BE2C (cell line): ENCODE results near the gene GSDMA.

ENCODE experiments used
- DNase-seq: peaks from one replicate; pipeline ENCODE4 v3.0.0-alpha.2; 2020
- H3K27me3 ChIP-seq: fragments of 250-450 bp; sonication (Bioruptor Pico); 2 replicates; pipeline ENCODE4 v1.5.1; 2020; ENCODE audit warnings: mild to moderate bottlenecking
- H3K36me3 ChIP-seq: fragments of 250-450 bp; sonication (Bioruptor Pico); 2 replicates; pipeline ENCODE4 v1.5.1; 2020; ENCODE audit warnings: mild to moderate bottlenecking
- H3K4me1 ChIP-seq: fragments of 250-450 bp; sonication (Bioruptor Pico); 2 replicates; pipeline ENCODE4 v1.5.1; 2020
- H3K4me3 ChIP-seq: 2 replicates; pipeline ENCODE4 v1.5.1; 2011; ENCODE audit warnings: low read depth, low read length
- H3K9me3 ChIP-seq: fragments of 250-450 bp; sonication (Bioruptor Pico); 2 replicates; pipeline ENCODE4 v1.5.1; 2020
- CTCF ChIP-seq: IDR thresholded peaks from 2 replicates; pipeline ENCODE4 v1.5.1; 2012; ENCODE audit warnings: mild to moderate bottlenecking, low read depth, low read length

The GSDMA gene

GRCh38 chr17:39927929-39928857 lies 34.6 kb upstream of the GSDMA start:
- H3K36me3 ChIP-seq: peaks cover 7% of the 10 kb centered on the region
- no peaks in the 10 kb centered on the region for H3K27me3 ChIP-seq
- peak overlapping the region; percentile 78 for H3K4me3 ChIP-seq
- no peaks in the 10 kb centered on the region for H3K9me3 ChIP-seq
- TF ChIP-seq CTCF: no peak
- DNase-seq: no peak
- peaks cover 20% of the 10 kb centered on the region for H3K4me1 ChIP-seq

GRCh38 chr17:39928858-39929645 lies 33.8 kb upstream of the GSDMA start:
- Histone ChIP-seq H3K4me1 (peaks cover 20% of the 10 kb centered on the region), H3K36me3 (no peaks in the 10 kb centered on the region), H3K27me3 (no peaks in the 10 kb centered on the region), H3K9me3 (no peaks in the 10 kb centered on the region), H3K4me3 (no peak overlapping the region)
- no peak for TF ChIP-seq CTCF
- no peak for DNase-seq

- Histone ChIP-seq H3K36me3 (no peaks in the 10 kb centered on the region), H3K27me3 (no peaks in the 10 kb centered on the region), H3K9me3 (no peaks in the 10 kb centered on the region), H3K4me1 (peaks cover 15% of the 10 kb centered on the region), H3K4me3 (no peak overlapping the region)
- TF ChIP-seq CTCF: no peak
- DNase-seq: no peak
Observed at GRCh38 chr17:39929646-39930407, 33.0 kb upstream of the GSDMA start.

- H3K4me1 ChIP-seq: no peaks in the 10 kb centered on the region
- no peaks in the 10 kb centered on the region for H3K27me3 ChIP-seq
- no peak overlapping the region for H3K4me3 ChIP-seq
- no peak for DNase-seq
- no peaks in the 10 kb centered on the region for H3K9me3 ChIP-seq
- no peak for TF ChIP-seq CTCF
- no peaks in the 10 kb centered on the region for H3K36me3 ChIP-seq
Observed at GRCh38 chr17:39933912-39934311, 28.9 kb upstream of the GSDMA start.

- TF ChIP-seq CTCF: no peak
- Histone ChIP-seq H3K9me3 (no peaks in the 10 kb centered on the region), H3K27me3 (no peaks in the 10 kb centered on the region), H3K4me3 (no peak overlapping the region), H3K36me3 (no peaks in the 10 kb centered on the region), H3K4me1 (no peaks in the 10 kb centered on the region)
- DNase-seq: no peak
Observed at GRCh38 chr17:39934324-39934723, 28.5 kb upstream of the GSDMA start.
